ENCODE results near the gene USP36. TPM values are rescaled to one million over a fixed set of nuclear protein-coding genes. Genes with fewer than 3 reads are reported as not detected.

The USP36 gene
- total RNA-seq, 4 donors from 2014 or later: 28.5 to 96.5 (median 63.5) TPM

DNA sequence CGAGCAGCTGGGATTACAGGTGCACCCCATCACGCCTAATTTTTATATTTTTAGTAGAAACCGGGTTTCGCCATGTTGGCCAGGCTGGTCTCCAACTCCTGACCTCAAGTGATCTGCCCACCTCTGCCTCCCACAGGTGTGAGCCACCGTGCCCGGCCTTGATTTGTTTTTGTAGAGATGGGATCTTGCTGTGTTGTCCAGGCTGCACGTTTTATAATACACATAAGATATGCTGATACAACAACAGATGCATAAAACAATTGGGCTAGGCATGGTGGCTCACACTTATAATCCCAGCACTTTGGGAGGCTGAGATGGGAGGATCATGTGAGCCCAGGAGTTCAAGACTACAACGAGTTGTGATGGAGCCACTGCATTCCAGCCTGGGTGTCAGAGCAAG is 6.0 kb downstream of the USP36 start:
- H3K36me3 ChIP-seq: peaks cover 0 to 57% (median 28%) of the 10 kb centered on the region in 4 donors
- TF ChIP-seq POLR2A (IDR thresholded peaks at IDR 0.05) (no peak), POLR2AphosphoS5 (IDR thresholded peaks at IDR 0.05) (no peak), EP300 (IDR thresholded peaks at IDR 0.05; ENCODE audit: low read depth) (no peak)
- TF ChIP-seq, protein P1, sequence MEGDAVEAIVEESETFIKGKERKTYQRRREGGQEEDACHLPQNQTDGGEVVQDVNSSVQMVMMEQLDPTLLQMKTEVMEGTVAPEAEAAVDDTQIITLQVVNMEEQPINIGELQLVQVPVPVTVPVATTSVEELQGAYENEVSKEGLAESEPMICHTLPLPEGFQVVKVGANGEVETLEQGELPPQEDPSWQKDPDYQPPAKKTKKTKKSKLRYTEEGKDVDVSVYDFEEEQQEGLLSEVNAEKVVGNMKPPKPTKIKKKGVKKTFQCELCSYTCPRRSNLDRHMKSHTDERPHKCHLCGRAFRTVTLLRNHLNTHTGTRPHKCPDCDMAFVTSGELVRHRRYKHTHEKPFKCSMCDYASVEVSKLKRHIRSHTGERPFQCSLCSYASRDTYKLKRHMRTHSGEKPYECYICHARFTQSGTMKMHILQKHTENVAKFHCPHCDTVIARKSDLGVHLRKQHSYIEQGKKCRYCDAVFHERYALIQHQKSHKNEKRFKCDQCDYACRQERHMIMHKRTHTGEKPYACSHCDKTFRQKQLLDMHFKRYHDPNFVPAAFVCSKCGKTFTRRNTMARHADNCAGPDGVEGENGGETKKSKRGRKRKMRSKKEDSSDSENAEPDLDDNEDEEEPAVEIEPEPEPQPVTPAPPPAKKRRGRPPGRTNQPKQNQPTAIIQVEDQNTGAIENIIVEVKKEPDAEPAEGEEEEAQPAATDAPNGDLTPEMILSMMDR (IDR thresholded peaks at IDR 0.05): no peak
- 97 to 98% methylated on average over 6 to 8 of the region's 8 CpGs for WGBS, 2 donors (ENCODE audit: low coverage in 1 of 2)
- no peak overlapping the region for H3K4me3 ChIP-seq
- no peak for DNase-seq
- H3K27ac ChIP-seq: no peak overlapping the region
- peaks cover 11 to 13% (median 12%) of the 10 kb centered on the region in 4 donors for H3K4me1 ChIP-seq
- in situ Hi-C loops (cut with MboI; ENCODE audit: low pct_ligation_motif_present in 1 of 4, low pct_unique_long_range_greater_than_20kb in 1 of 4, low sequenced_read_pairs in 3 of 4) (no loop called here), intact Hi-C loops (cut with DNase I; ENCODE audit: low total_unique reads) (no loop called here)
- H3K27me3 ChIP-seq: no peaks in the 10 kb centered on the region
- H3K9me3 ChIP-seq: no peaks in the 10 kb centered on the region

DNA sequence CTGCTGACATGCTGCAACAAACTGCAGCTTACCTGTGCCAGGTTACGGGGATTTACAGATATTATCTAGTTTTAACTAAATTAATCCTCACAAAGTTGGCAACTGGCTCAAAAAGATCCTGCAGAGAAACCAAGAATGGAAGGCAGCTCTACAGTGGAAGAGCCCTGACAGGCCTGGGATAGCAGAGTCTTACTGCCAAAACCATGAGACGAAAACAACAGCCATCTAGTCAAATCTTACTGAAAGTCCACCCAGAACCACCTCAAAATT is 8.1 kb downstream of the USP36 start:
- no peak for TF ChIP-seq EP300 (IDR thresholded peaks at IDR 0.05; ENCODE audit: low read depth)
- no peak for TF ChIP-seq POLR2A (IDR thresholded peaks at IDR 0.05)
- TF ChIP-seq POLR2AphosphoS5 (IDR thresholded peaks at IDR 0.05): no peak
- TF ChIP-seq, protein P1 (IDR thresholded peaks at IDR 0.05): no peak
- WGBS, 2 donors (ENCODE audit: low coverage in 1 of 2): 92 to 100% methylated on average over 2 of the region's 2 CpGs
- Histone ChIP-seq H3K9me3 (no peaks in the 10 kb centered on the region), H3K4me1 (no peaks in the 10 kb centered on the region), H3K36me3 (peaks cover 0 to 66% (median 32%) of the 10 kb centered on the region in 4 donors), H3K27me3 (no peaks in the 10 kb centered on the region), H3K4me3 (no peak overlapping the region), H3K27ac (no peak overlapping the region)
- intact Hi-C loops (cut with DNase I; ENCODE audit: low total_unique reads) (no loop called here), in situ Hi-C loops (cut with MboI; ENCODE audit: low pct_ligation_motif_present in 1 of 4, low pct_unique_long_range_greater_than_20kb in 1 of 4, low sequenced_read_pairs in 3 of 4) (no loop called here)
- no peak for DNase-seq

GRCh38 chr17:78831688-78832540 is 8.7 kb downstream of the USP36 start:
- no peaks in the 10 kb centered on the region for H3K4me1 ChIP-seq
- no peak overlapping the region for H3K27ac ChIP-seq
- intact Hi-C loops (cut with DNase I; ENCODE audit: low total_unique reads): no loop called here
- WGBS, 2 donors (ENCODE audit: low coverage in 1 of 2): 84% methylated on average over 15 of the region's 15 CpGs; no CpG with 5 or more reads in 1 of the 2 donors
- peaks cover 0 to 71% (median 33%) of the 10 kb centered on the region in 4 donors for H3K36me3 ChIP-seq
- H3K4me3 ChIP-seq: no peak overlapping the region
- no peak for TF ChIP-seq EP300 (IDR thresholded peaks at IDR 0.05; ENCODE audit: low read depth)
- no peak for TF ChIP-seq POLR2A (IDR thresholded peaks at IDR 0.05)
- no peak for TF ChIP-seq POLR2AphosphoS5 (IDR thresholded peaks at IDR 0.05)
- TF ChIP-seq, protein P1 (IDR thresholded peaks at IDR 0.05): no peak
- in situ Hi-C loops (cut with MboI; ENCODE audit: low pct_ligation_motif_present in 1 of 4, low pct_unique_long_range_greater_than_20kb in 1 of 4, low sequenced_read_pairs in 3 of 4): no loop called here
- H3K27me3 ChIP-seq: no peaks in the 10 kb centered on the region
- no peaks in the 10 kb centered on the region for H3K9me3 ChIP-seq
- DNase-seq: no peak

GRCh38 chr17:78829477-78829876 is 11.1 kb downstream of the USP36 start:
- in situ Hi-C loops (cut with MboI; ENCODE audit: low pct_ligation_motif_present in 1 of 4, low pct_unique_long_range_greater_than_20kb in 1 of 4, low sequenced_read_pairs in 3 of 4) (no loop called here), intact Hi-C loops (cut with DNase I; ENCODE audit: low total_unique reads) (no loop called here)
- Histone ChIP-seq H3K27me3 (no peaks in the 10 kb centered on the region), H3K4me3 (no peak overlapping the region), H3K9me3 (no peaks in the 10 kb centered on the region), H3K36me3 (peaks cover 0 to 69% (median 28%) of the 10 kb centered on the region in 4 donors), H3K4me1 (no peaks in the 10 kb centered on the region), H3K27ac (no peak overlapping the region)
- no peak for DNase-seq
- WGBS, 2 donors (ENCODE audit: low coverage in 1 of 2): 93 to 94% methylated on average over 3 to 6 of the region's 6 CpGs
- TF ChIP-seq POLR2AphosphoS5 (IDR thresholded peaks at IDR 0.05) (no peak), POLR2A (IDR thresholded peaks at IDR 0.05) (no peak), EP300 (IDR thresholded peaks at IDR 0.05; ENCODE audit: low read depth) (no peak)
- TF ChIP-seq, protein P1 (IDR thresholded peaks at IDR 0.05): no peak
